NCI-H2227 (cell line): ENCODE results near the gene KLHDC7B.
"Not testable (repeated sequence)": the region's sequence is repeated elsewhere in the genome, so short reads cannot be mapped to it uniquely, and the experiment has no call there.

Source experiments
- DNase-seq: peaks from one replicate; lab custom pipeline; 2025; ENCODE audit not compliant: unreplicated experiment; lab: John Stamatoyannopoulos, UW

The KLHDC7B gene

GRCh38 chr22:50517495-50518260, 28.0 kb upstream of the KLHDC7B start:
- no peak for DNase-seq

- DNase-seq, result no peak
These were observed 27.1 kb upstream of the KLHDC7B start for GRCh38 chr22:50518606-50519005.

GRCh38 chr22:50519151-50519550, 26.5 kb upstream of the KLHDC7B start:
- no peak for DNase-seq

GRCh38 chr22:50520184-50520583, 25.5 kb upstream of the KLHDC7B start:
- DNase-seq, result not testable (repeated sequence)

- DNase-seq, result no peak
These were observed 24.8 kb upstream of the KLHDC7B start for GRCh38 chr22:50520826-50521453.

- no peak for DNase-seq
These were observed 24.0 kb upstream of the KLHDC7B start for GRCh38 chr22:50521710-50522109.

GRCh38 chr22:50522208-50522805, 23.4 kb upstream of the KLHDC7B start:
- no peak for DNase-seq

GRCh38 chr22:50522806-50523438, 22.8 kb upstream of the KLHDC7B start:
- DNase-seq, result no peak

- no peak for DNase-seq
These were observed 22.3 kb upstream of the KLHDC7B start for GRCh38 chr22:50523458-50523805.

GRCh38 chr22:50523806-50524675, 21.7 kb upstream of the KLHDC7B start:
- no peak for DNase-seq

- no peak for DNase-seq
These were observed 21.0 kb upstream of the KLHDC7B start for GRCh38 chr22:50524676-50525103.

- DNase-seq, result peak; percentile 96
These were observed 20.4 kb upstream of the KLHDC7B start, which contains the start of gene SCO2 for GRCh38 chr22:50525104-50525857. TSS of gene SCO2 (minus strand) at chr22:50525598. CDS start at chr22:50524411, 1,187 bp downstream.

- no peak for DNase-seq
These were observed 19.9 kb upstream of the KLHDC7B start for GRCh38 chr22:50525858-50526107.

GRCh38 chr22:50526108-50526833, 19.4 kb upstream of the KLHDC7B start:
- DNase-seq, result peak; percentile 80

- no peak for DNase-seq
These were observed 18.6 kb upstream of the KLHDC7B start for GRCh38 chr22:50526834-50527801.

GRCh38 chr22:50527921-50528681, 17.6 kb upstream of the KLHDC7B start:
- DNase-seq, result no peak

- no peak for DNase-seq
These were observed 16.9 kb upstream of the KLHDC7B start for GRCh38 chr22:50528682-50529415.
